Measurements from ENCODE around the gene SLC19A1.
A peak's percentile ranks its signal among the peaks of the same experiment; 100 is the strongest.

Gene SLC19A1

GRCh38 chr21:45475797-45476570 is 66.3 kb downstream of the SLC19A1 start:
- DNase-seq = no peak

- no peak for DNase-seq
Measured at GRCh38 chr21:45475004-45475685, 67.1 kb downstream of the SLC19A1 start.

GRCh38 chr21:45474323-45474950 is 67.8 kb downstream of the SLC19A1 start:
- DNase-seq = no peak

DNA sequence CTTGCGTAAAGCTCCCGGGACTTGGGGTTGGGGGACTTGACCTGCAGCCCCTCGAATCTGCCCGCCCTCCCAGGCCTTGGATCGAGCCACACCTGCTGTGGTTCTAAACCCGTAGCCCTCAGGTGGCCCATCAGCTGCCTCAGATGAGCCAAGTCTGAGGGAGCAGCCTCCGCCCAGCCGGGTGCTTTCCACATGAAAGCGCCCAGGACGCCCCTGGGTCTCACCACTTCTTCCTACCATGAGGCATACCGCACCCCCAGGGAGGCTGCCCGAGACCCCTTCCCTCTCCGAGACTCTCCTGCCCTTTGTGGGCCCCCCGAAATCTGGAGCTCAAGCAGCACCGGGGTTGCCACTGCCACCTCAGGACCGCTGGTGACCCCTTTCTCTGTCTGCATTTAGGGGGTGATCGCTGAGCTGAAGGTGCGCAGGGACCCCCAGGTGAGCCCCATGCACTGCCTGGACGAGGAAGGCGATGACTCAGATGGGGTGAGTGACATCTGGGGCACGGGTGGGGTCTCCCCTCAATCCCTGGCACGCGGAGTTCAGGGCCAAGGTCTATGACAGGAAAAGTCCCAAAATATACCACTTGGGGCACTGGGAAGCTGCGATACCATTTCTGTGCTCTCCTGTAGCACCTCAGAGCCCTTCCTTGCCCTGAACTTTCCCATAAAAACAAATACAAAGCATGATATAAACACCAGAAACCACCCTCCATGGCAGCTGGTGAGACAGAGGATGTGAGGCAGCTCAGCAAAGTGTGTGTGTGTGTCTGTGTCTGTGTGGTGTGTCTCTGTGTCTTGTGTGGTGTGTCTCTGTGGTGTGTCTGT is 68.5 kb downstream of the SLC19A1 start:
- DNase-seq = no peak

DNA sequence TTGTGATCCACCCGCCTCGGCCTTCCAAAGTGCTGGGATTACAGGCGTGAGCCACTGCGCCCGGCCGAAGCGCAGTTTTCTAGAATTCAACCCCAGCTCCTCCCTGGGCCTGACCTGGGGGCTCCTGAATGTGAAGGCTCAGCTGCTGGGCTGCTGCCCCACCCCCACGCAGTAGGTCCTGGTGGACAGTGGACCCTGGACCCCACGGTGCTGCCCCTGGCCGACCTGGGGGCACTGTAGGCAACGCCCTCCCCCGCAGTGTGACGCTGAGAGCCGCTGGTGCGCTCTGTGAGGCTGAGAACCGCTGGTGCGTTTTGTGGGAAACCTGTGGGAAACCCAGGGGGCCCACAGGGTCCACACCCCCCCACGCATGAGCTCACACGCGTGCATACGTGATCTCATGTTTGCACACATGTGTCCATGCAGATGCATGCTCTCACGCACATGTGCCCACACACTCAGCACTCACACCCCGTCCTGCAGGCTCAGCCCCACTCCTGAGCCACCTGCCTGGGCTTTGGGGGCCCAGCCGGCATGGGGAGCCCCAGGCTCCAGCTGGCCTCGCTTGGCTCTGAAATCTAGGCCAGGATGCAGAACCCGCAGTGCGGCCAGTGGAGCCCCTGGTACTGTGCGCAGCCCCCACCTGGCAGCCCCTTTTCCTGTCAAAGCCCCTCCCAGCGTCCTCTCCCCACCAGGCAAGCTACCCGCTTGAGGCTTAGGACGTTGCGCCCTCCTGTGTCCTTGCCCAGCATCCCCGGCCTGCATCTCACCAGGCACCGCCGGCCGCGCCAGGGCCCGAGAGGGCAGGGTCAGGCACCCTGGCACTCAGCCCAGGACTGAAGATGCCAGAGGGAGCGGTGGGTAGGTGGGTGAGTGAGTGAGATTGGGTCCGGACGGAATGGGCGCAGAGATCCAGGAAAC is 69.5 kb downstream of the SLC19A1 start:
- no peak for DNase-seq

DNA sequence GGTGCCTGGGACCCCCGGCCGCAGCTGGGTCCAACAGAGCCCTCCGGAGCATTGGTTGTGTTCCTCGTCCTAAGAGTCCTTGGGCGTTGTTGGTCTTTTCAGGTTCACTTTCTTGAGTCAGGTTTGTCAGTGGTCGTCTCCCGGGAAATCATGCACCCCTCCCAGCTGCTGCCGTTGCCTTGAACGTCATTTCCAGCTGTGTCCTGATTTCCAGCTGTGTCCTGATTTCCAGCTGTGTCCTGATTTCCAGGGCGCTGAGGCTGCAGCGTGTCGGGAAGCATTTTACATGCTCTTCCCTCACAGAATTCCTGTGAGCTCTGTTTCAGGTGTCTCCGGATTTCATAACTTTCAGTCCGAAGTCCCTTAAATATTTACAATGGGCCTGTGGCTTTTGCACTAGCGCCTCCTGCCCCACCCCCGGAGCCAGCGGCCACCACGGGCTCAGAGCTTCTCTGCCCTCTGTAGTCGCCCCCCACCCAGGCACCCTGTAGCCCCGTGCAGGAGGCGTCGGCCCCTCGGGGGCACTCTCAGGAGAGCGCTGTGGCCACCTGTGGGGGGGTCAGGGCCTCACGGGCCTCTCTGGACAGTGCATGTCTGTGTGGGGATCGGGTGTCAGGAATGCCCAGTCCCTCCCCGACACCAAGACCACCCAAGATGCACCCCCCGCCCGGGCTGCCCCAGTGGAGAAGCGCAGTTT is 70.6 kb downstream of the SLC19A1 start:
- DNase-seq = no peak

GRCh38 chr21:45470773-45471524 is 71.3 kb downstream of the SLC19A1 start:
- peak; percentile 57 for DNase-seq

GRCh38 chr21:45470087-45470515 is 72.1 kb downstream of the SLC19A1 start:
- DNase-seq = no peak

GRCh38 chr21:45469273-45470086 is 72.8 kb downstream of the SLC19A1 start:
- no peak for DNase-seq

DNA sequence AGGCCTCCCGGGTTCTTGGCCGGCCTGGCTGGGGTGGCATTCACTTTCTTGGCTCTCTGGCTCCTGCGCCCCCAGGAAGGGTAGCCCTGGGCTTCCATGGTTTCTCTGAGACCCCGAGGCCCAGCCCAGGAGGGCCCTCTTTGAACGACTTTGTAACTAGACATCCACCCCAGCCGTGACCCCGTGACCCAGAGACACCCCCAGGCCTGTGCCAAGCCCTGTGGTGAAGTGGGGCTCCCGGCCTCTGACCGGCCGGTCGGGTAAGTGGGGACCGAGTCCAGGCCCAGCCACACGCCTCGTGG is 73.3 kb downstream of the SLC19A1 start:
- DNase-seq = no peak

DNA sequence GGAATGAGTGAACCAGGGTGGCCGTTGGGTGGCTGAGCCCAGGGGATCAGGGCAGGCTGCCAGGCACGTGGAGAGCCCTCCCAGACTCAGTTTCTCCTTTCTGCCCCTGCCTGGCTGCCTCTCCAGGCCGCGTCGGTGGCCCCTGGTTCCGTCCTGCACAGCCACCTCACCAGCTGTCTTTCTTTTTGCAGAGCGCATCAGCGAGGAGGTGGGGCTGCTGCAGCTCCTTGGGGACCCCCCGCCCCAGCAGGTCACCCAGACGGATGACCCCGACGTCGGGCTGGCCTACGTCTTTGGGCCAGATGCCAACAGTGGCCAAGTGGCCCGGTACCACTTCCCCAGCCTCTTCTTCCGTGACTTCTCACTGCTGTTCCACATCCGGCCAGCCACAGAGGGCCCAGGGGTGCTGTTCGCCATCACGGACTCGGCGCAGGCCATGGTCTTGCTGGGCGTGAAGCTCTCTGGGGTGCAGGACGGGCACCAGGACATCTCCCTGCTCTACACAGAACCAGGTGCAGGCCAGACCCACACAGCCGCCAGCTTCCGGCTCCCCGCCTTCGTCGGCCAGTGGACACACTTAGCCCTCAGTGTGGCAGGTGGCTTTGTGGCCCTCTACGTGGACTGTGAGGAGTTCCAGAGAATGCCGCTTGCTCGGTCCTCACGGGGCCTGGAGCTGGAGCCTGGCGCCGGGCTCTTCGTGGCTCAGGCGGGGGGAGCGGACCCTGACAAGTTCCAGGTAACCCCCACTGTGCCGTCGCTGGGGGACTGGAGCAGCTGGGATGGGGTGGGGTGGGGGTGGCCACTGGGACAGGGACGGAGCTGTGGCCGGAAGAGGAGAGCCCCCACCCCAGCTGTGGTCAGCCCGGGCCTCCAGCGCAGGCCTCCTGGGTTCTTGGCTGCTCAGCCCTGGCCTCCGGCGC is 73.9 kb downstream of the SLC19A1 start:
- no peak for DNase-seq

DNA sequence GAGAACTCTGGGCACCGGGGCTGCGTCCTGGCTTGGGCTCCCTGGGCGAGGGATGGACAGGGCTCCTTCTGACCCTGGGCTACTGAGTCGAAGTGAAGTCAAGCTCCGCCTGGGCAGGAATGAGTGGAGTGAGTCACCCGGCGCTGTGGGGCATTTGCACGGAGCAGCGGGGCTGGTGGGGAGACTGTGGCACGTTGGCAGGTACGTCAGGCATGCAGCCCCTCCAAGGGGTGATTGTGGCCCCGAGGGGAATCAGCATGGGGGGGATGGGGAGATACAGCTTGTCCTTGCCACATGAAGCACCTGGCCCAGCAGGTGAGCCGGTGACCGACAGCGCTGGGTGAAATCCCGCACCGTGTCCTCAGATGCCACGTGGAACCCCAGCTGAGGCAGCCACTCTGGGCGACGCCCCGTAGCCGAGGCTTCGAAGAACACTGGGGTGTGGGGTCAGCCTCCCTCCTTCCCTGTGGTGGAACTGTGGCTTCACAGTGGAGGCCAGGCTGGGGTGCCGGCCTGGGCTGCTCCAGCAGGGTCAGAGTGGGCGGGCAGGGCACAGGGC is 74.9 kb downstream of the SLC19A1 start:
- DNase-seq = no peak

GRCh38 chr21:45466330-45467220 is 75.7 kb downstream of the SLC19A1 start:
- no peak for DNase-seq

DNA sequence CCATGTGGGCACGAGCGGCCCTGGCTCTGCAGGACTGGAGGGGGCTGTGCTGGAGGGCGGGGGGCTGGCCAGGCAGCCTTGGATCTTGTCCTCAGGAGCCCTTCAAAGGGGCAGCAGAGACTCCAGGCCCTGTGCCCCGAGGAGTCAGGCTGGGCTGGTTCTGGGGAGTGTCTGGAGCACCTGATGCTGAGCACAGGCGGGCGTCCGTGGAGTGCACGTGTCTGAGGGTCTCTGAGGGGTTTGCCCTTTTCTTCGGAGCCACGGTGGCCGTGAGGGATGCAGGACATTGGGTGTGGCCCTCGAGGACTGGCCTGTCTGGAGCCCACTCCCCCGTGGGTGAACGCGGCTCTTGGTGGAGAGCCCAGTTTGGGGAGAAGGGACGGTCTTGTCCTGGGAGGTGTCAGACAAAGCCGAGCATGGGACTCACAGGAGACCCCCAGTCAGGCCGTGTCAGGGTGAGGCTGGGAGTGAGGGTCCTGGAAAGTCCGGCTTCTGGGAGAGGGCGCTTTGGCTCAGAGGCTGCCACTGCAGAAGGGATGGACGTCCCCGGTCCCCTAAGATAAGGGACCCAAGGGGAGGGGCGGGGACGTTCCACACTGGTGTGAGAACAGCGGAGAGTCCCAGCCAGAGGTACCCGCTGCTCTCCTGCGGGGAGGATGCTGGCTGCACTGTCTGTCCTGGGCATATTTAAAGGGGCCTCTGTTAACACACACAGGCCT is 76.5 kb downstream of the SLC19A1 start:
- DNase-seq = no peak

GRCh38 chr21:45465105-45465504 is 77.1 kb downstream of the SLC19A1 start:
- DNase-seq = no peak

DNA sequence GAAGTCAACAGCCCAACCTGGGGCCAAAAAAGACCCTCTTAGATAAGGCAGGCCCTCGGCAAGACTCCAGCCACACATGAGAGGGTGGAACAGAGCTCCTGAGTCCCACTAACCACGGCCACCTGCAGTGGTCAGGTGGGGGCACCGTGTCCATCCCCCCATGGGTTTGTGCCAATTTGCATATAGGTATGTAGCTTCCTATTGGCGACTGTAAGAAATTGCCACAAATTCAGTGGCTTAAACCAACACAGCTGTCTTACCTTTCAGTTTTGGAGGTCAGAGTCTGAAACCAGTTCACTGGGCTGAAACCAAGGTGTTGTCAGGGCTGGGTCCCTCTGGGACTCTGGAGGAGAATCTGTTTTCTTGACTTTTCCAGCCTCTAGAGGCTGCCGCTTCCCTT is 77.9 kb downstream of the SLC19A1 start:
- DNase-seq = no peak

GRCh38 chr21:45463871-45464270 is 78.4 kb downstream of the SLC19A1 start:
- DNase-seq = no peak

All from activated effector memory CD4-positive, alpha-beta T cell treated with Interleukin-2 at 50 U/mL for 16 hours (primary cell).